GM18505 (cell line): ENCODE results near the gene TOLLIP.
"Not testable (repeated sequence)": the region's sequence is repeated elsewhere in the genome, so short reads cannot be mapped to it uniquely, and the experiment has no call there.

ENCODE experiments used
- ATAC-seq: cut with Tn5 transposase; IDR thresholded peaks from one replicate; pipeline ENCODE4 v1.9.1; 2021; ENCODE audit not compliant: unreplicated experiment
- POLR2A ChIP-seq: IDR thresholded peaks from 4 replicates; pipeline ENCODE4 v1.6.1; 2011; ENCODE audit warnings: borderline replicate concordance; ENCODE audit not compliant: insufficient read depth, insufficient read length; ENCODE audit errors: extremely low read depth

TOLLIP gene

GRCh38 chr11:1309498-1310317 lies at the start of gene TOLLIP:
TSS of gene TOLLIP (minus strand) at chr11:1309632. CDS start at chr11:1309498, 134 bp downstream.
- TF ChIP-seq POLR2A: peak; percentile 90
- ATAC-seq: peak; percentile 66

DNA sequence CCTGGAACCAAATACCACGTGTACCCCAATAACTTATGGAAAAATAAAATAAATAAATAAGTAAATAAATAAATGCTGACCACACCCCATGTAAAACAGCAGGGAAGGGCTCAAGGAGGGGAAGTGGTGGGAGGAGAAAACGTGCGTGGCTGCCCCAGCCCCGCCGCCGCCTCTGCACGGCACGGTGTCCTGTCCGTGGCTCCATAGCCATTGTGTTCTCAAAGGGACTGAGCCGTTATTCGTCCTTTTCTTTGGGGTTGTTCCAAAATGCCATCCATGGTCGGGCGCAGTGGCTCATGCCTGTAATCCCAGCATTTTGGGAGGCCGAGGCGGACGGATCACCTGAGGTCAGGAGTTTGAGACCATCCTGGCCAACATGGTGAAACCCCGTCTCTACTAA lies 49.5 kb upstream of the TOLLIP start:
- not testable (repeated sequence) for ATAC-seq

DNA sequence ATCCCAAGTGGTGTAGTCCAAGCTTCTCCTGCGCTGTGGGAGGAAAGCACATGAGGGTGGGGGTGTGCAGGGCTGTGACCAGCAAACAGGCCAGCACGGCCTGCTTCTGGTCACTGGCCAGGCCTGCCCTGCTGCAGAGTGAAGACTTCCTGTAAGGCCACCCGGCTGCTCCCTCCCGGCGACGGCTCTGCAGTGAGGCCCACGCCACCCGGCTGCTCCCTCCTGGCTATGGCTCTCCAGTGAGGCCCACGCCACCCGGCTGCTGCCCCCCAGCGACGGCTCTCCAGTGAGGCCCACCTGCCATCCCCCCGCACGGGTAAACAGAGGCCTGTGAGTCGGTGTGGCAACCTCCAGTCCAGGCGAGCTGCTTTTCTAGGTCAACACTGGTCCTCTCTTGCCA lies 48.9 kb upstream of the TOLLIP start:
- ATAC-seq: no peak
- TF ChIP-seq POLR2A: no peak

- TF ChIP-seq POLR2A: no peak
- no peak for ATAC-seq
Observed at GRCh38 chr11:1356478-1356960, 47.1 kb upstream of the TOLLIP start.

- ATAC-seq: no peak
- TF ChIP-seq POLR2A: no peak
Observed at GRCh38 chr11:1356007-1356435, 46.6 kb upstream of the TOLLIP start.

DNA sequence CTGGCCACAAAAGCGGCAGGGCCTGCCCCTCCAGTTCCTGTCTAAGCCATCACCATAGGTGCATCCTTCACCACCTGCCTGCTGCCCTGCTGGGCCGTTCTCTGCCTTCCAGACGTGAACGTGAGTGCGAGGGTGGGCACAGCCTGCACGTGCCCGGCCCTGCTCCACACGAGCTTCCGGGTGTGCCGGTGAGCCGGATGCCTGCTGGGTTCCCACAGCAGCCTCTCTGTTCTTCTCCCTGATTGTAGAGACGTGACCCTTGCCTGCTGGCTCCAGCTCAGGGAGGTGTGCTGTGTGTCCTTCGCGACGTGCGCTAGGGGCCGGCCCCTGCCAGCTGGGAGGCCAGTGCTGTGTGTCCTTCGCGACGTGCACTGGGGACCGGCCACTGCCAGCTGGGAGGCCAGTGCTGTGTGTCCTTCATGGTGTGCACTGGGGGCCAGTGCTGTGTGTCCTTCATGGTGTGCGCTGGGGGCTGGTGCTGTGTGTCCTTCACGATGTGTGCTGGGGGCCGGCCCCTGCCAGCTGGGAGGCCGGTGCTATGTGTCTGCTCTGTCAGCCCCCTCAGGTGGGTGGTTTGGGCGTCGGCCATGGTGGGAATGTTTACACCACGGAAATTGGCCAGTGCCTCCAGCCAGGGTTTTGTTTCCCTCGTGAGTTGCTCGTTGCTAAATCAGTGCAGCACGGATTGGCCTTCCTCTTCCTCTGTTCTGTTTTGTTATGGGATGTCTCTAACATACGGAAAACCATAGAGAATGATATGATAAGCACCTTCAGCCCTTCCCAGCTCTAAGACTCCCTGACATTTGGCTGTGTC lies 44.9 kb upstream of the TOLLIP start:
- no peak for TF ChIP-seq POLR2A
- no peak for ATAC-seq

DNA sequence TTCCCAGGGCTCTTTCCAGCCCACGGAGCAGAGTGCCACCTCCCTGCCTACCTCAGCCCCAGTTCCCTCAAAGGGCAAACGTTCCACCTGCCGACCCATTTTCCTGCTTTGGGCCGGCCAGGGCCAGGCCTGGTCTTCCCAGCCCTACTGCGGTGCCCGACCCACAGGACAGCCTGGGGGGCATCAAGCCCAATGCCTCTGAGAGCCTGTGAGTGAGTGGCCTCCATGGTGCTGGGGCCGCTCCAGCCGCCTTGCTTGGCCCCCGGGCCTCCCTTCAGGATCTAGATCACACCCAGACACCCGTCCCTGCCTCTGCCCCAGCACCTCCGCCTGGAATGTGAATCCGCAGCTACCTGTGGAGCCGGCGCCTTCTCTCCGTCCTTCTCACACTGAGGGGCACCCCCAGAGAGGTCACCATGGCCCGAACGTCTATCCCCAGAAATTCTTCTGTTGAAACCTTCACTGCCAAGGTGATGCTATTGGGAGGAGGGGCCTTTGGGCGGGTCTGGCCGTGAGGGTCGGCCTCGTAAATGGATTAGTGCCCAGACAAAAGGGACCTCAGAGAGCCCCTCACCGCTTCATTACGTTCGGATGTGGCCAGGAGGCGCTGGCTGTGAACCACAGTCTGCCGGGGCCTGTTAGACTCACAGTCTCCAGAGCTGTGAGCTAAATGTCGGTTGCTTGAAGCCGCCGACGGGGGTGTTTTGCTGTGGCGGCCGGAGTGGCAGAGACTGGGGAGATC lies 44.1 kb upstream of the TOLLIP start:
- TF ChIP-seq POLR2A: no peak
- no peak for ATAC-seq

DNA sequence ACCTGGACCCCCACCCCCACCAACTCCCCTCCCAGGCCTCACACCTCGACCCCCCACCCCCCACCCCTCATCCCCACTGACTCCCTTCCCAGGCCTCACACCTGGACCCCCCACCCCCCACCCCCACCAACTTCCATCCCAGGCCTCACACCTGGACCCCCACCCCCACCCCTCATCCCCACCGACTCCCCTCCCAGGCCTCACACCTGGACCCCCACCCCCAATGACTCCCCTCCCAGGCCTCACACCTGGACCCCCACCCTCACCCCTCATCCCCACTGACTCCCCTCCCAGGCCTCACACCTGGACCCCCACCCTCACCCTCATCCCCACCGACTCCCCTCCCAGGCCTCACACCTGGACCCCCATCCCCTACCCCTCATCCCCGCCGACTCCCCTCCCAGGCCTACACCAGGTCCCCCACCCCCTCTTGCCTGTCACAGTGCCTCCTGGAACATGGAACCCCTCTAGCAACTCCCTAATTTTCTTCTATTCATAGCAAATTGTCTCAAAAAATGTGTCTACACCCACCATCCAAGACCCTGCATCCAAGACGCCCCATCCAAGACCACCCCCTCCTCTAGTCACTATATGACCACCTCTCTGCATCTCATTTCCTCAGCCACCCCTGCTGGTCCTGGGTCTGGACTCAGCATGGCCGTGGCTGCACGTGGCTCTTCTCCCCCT lies 43.4 kb upstream of the TOLLIP start:
- no peak for TF ChIP-seq POLR2A
- ATAC-seq: no peak

- ATAC-seq: no peak
- TF ChIP-seq POLR2A: no peak
Observed at GRCh38 chr11:1351278-1351937, 42.0 kb upstream of the TOLLIP start.

DNA sequence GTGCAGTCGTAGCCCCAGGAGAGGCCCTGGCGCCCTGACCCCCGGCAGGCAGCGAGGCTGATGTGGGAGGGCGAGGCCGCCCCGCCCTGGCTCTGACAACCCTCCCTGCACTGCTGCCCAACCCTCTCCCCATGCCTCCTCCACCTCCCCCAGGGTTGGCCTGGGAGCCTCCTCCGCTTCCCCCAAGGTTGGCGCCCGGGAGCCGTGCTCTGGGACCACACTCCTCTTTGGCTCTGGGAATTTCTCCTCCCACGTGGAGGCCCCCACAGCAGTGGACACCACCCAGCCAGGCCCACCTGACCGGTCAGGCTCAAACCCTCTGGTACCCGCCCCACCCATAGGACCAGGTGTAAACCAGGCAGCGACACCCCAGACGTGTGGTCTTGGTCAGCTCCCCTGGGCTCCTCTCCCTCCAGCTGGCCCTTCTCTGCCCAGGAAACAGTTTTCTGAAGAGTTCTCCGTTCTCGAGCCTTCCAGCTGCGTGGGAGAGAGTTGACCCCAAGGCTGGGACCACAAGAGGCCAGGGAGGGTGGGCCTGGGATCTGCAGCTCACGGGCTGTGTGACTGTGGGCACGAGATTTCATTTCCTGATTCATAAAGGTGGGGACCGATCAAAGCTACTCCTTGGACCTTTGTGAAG lies 40.8 kb upstream of the TOLLIP start:
- no peak for ATAC-seq
- no peak for TF ChIP-seq POLR2A

DNA sequence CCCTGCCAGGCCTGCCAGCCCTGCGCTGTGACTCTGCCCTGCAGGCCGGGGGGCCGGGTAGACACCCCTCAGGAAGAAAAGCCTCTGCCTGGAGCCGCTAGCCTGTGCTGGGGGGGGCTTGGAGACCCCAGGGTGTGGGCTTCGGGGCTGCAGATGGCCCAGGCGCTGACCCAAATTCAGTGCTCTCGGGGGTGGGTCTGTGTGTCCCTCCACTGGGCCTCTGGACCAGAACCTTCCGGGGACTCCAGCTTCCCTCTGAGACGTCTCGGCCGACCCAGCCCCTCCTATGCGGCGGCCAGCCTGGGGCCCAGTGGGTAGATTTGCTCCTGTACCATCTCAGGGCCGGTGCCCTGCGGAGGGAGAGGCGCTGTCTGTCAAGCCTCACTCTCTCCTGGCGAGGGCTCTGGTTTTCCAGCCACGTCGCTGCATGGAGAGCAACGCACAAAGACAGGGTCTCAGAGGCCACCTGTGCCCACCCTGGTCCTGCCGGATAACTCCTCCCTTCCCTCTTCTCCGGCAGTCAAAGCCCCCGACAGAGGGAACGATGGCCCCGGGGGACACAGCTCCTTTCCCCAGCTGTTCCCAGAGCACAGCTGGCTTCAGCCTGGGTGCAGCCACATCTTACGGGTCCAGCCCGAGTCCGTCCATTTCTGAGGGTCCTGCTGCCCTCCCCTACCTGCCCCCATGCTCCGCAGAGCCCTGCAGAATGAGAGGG lies 40.1 kb upstream of the TOLLIP start:
- ATAC-seq: no peak
- TF ChIP-seq POLR2A: no peak
